Measurements from ENCODE around the gene DLG2. TPM values are rescaled to one million over a fixed set of nuclear protein-coding genes. Genes with fewer than 3 reads are reported as not detected.

The DLG2 gene
- total and polyA plus RNA-seq, 4 experiments from 2014 or later: 0.78 to 2.7 (median 1.9) TPM

DNA sequence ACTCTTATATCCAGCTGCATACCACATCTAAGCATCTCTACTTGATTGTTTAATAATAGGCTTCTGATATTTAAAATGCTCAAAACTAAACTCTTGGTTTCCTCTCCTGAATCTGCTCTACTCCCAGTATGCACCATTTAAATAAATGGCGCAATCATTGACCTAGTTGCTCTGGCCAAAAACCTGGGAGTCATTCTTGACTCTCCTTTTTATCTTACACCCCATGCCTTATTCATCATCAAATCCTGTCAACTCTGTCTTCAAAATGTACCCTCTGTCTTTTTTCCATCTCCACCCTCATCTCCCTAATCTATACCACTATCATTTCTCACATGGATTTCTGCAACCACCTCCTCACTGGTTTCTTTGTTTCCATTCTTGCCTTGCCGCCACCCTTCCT lies 1941.4 kb downstream of the DLG2 start:
- H3K36me3 Mint-ChIP-seq: no peaks in the 10 kb centered on the region

GRCh38 chr11:83684071-83684470 lies 1943.1 kb downstream of the DLG2 start:
- Histone ChIP-seq H3K4me1 (ENCODE audit: insufficient read depth, low read length) (no peaks in the 10 kb centered on the region), H3K9me3 (ENCODE audit: control insufficient read depth in 1 of 2, low read length in 2 of 2) (no peaks in the 10 kb centered on the region), H3K36me3 (ENCODE audit: insufficient read depth, low read length) (no peaks in the 10 kb centered on the region), H3K27ac (ENCODE audit: low read depth, low read length) (no peak overlapping the region), H3K27me3 (ENCODE audit: insufficient read depth, low read length) (no peaks in the 10 kb centered on the region), H3K4me3 (ENCODE audit: low read length in 2 of 2) (no peak overlapping the region)
- Mint-ChIP-seq H3K36me3 (no peaks in the 10 kb centered on the region), H3K27ac (no peak overlapping the region), H3K9me3 (peaks cover 0 to 5% (median under 1%) of the 10 kb centered on the region in 8 donors), H3K4me3 (no peak overlapping the region), H3K4me1 (no peaks in the 10 kb centered on the region), H3K27me3 (peaks cover 0 to 2% of the 10 kb centered on the region in 2 donors)
- POLR2A ChIA-PET (ENCODE audit: partially characterized antibody): no interaction called here
- CTCF ChIA-PET (ENCODE audit: partially characterized antibody): no interaction called here
- no peak for DNase-seq
- intact Hi-C loops (cut with micrococcal nuclease): no loop called here

More for the DNA sequence above, 1941.4 kb downstream of the DLG2 start:
- H3K27me3 Mint-ChIP-seq: peaks cover 0 to 2% of the 10 kb centered on the region in 2 donors
- ChIA-PET POLR2A (ENCODE audit: partially characterized antibody) (no interaction called here), CTCF (ENCODE audit: partially characterized antibody) (no interaction called here)
- no peak overlapping the region for H3K27ac ChIP-seq (ENCODE audit: low read depth, low read length)
- no peaks in the 10 kb centered on the region for H3K27me3 ChIP-seq (ENCODE audit: insufficient read depth, low read length)
- no peak overlapping the region for H3K27ac Mint-ChIP-seq
- H3K9me3 ChIP-seq (ENCODE audit: control insufficient read depth in 1 of 2, low read length in 2 of 2): no peaks in the 10 kb centered on the region
- intact Hi-C loops (cut with micrococcal nuclease): no loop called here
- no peaks in the 10 kb centered on the region for H3K4me1 ChIP-seq (ENCODE audit: insufficient read depth, low read length)
- no peak for DNase-seq
- H3K36me3 ChIP-seq (ENCODE audit: insufficient read depth, low read length): no peaks in the 10 kb centered on the region
- peaks cover 0 to 5% (median 0%) of the 10 kb centered on the region in 8 donors for H3K9me3 Mint-ChIP-seq
- no peaks in the 10 kb centered on the region for H3K4me1 Mint-ChIP-seq
- H3K4me3 Mint-ChIP-seq: no peak overlapping the region
- no peak overlapping the region for H3K4me3 ChIP-seq (ENCODE audit: low read length in 2 of 2)

GRCh38 chr11:83682611-83682973 lies 1944.6 kb downstream of the DLG2 start:
- peaks cover 0 to 2% of the 10 kb centered on the region in 2 donors for H3K27me3 Mint-ChIP-seq
- Histone ChIP-seq H3K4me1 (ENCODE audit: insufficient read depth, low read length) (no peaks in the 10 kb centered on the region), H3K36me3 (ENCODE audit: insufficient read depth, low read length) (no peaks in the 10 kb centered on the region), H3K27me3 (ENCODE audit: insufficient read depth, low read length) (no peaks in the 10 kb centered on the region), H3K9me3 (ENCODE audit: control insufficient read depth in 1 of 2, low read length in 2 of 2) (no peaks in the 10 kb centered on the region), H3K4me3 (ENCODE audit: low read length in 2 of 2) (no peak overlapping the region), H3K27ac (ENCODE audit: low read depth, low read length) (no peak overlapping the region)
- peaks cover 0 to 5% (median under 1%) of the 10 kb centered on the region in 8 donors for H3K9me3 Mint-ChIP-seq
- no peak overlapping the region for H3K27ac Mint-ChIP-seq
- no peak overlapping the region for H3K4me3 Mint-ChIP-seq
- H3K36me3 Mint-ChIP-seq: no peaks in the 10 kb centered on the region
- intact Hi-C loops (cut with micrococcal nuclease): no loop called here
- no peaks in the 10 kb centered on the region for H3K4me1 Mint-ChIP-seq
- CTCF ChIA-PET (ENCODE audit: partially characterized antibody): no interaction called here
- POLR2A ChIA-PET (ENCODE audit: partially characterized antibody): no interaction called here
- DNase-seq: no peak

DNA sequence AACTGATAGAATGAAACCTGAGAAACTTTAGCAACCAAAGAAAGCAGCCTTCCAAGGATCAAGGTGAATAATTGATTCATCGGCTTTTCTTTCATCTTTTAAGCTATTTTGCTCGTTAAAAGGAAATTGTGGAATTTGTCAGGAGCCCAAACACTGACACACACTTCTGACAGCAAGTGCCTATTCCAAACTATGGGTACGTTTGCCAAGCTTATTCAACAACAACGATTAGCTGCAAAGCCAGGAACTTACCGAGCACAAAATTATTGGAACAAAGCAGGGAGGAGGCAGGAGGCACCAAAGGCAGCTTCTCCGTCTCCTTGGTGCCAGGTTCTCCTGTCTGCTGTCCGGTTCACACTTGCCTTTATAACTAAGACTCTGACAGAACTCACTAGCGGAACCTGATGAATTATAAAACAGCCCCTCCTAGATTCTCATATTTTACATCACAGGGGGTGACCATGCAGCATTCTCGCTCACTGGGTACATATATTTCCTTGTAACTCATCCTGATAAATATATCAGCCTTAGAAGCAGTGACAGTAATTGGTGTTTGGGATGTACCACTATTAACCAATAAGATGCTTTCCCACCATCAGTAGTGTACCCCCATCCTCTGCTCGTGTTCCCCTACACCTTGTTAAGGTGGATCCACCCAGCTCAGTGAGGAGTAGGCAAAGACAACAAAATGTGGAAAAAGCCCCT lies 1945.1 kb downstream of the DLG2 start:
- POLR2A ChIA-PET (ENCODE audit: partially characterized antibody): no interaction called here
- no peaks in the 10 kb centered on the region for H3K9me3 ChIP-seq (ENCODE audit: control insufficient read depth in 1 of 2, low read length in 2 of 2)
- peaks cover 0 to 5% (median under 1%) of the 10 kb centered on the region in 8 donors for H3K9me3 Mint-ChIP-seq
- H3K27me3 ChIP-seq (ENCODE audit: insufficient read depth, low read length): no peaks in the 10 kb centered on the region
- H3K4me1 Mint-ChIP-seq: no peaks in the 10 kb centered on the region
- CTCF ChIA-PET (ENCODE audit: partially characterized antibody): no interaction called here
- intact Hi-C loops (cut with micrococcal nuclease): no loop called here
- H3K4me3 Mint-ChIP-seq: no peak overlapping the region
- DNase-seq: no peak
- H3K4me3 ChIP-seq (ENCODE audit: low read length in 2 of 2): no peak overlapping the region
- no peak overlapping the region for H3K27ac ChIP-seq (ENCODE audit: low read depth, low read length)
- H3K4me1 ChIP-seq (ENCODE audit: insufficient read depth, low read length): no peaks in the 10 kb centered on the region
- H3K36me3 ChIP-seq (ENCODE audit: insufficient read depth, low read length): no peaks in the 10 kb centered on the region
- no peaks in the 10 kb centered on the region for H3K36me3 Mint-ChIP-seq
- H3K27ac Mint-ChIP-seq: no peak overlapping the region
- peaks cover 0 to 2% of the 10 kb centered on the region in 2 donors for H3K27me3 Mint-ChIP-seq

DNA sequence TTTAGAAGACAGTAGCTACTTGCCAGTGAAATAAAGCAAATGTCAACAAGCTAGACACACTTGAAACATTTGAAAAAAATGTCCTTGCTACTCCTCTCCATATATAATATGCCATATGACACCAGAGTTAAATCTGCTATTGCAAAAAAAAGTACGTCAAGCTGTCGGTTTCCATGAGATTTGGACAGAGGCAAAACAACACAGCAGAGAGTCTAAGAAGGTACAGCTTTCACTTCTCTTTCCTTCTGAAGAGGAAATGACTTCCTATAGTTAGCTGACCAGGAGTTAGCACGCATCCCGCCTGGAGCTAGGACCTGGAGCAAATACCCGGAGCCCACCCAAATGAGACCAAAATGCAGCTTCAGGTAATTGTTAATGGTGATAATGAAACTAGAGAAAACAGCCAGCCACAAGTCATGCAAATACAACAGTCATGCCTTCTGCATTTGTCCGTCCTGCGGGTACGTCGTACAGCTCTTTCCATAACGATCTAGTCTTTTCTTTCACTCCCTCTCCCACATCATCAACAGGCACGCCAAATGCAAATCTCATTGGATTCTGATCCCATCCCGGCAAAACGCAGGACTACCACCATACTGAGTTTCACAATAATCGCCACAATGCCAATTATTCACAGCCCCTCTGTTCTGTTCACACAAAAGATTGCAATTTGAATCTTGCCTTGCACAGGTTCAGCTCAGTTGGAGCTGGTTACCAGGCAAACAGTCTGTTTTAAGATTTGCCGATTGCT lies 1945.9 kb downstream of the DLG2 start:
- H3K27me3 ChIP-seq (ENCODE audit: insufficient read depth, low read length): no peaks in the 10 kb centered on the region
- H3K36me3 ChIP-seq (ENCODE audit: insufficient read depth, low read length): no peaks in the 10 kb centered on the region
- Mint-ChIP-seq H3K4me1 (no peaks in the 10 kb centered on the region), H3K9me3 (peaks cover 0 to 5% (median 0%) of the 10 kb centered on the region in 8 donors), H3K27ac (no peak overlapping the region), H3K4me3 (no peak overlapping the region), H3K27me3 (peaks cover 0 to 2% of the 10 kb centered on the region in 2 donors), H3K36me3 (no peaks in the 10 kb centered on the region)
- H3K27ac ChIP-seq (ENCODE audit: low read depth, low read length): no peak overlapping the region
- POLR2A ChIA-PET (ENCODE audit: partially characterized antibody): no interaction called here
- H3K9me3 ChIP-seq (ENCODE audit: control insufficient read depth in 1 of 2, low read length in 2 of 2): no peaks in the 10 kb centered on the region
- no peak for DNase-seq
- intact Hi-C loops (cut with micrococcal nuclease): no loop called here
- H3K4me1 ChIP-seq (ENCODE audit: insufficient read depth, low read length): no peaks in the 10 kb centered on the region
- CTCF ChIA-PET (ENCODE audit: partially characterized antibody): no interaction called here
- no peak overlapping the region for H3K4me3 ChIP-seq (ENCODE audit: low read length in 2 of 2)

- H3K27ac Mint-ChIP-seq: no peak overlapping the region
- no peaks in the 10 kb centered on the region for H3K36me3 Mint-ChIP-seq
- no peak overlapping the region for H3K4me3 ChIP-seq (ENCODE audit: low read length in 2 of 2)
- H3K4me1 ChIP-seq (ENCODE audit: insufficient read depth, low read length): no peaks in the 10 kb centered on the region
- POLR2A ChIA-PET (ENCODE audit: partially characterized antibody): no interaction called here
- no peaks in the 10 kb centered on the region for H3K9me3 ChIP-seq (ENCODE audit: control insufficient read depth in 1 of 2, low read length in 2 of 2)
- H3K36me3 ChIP-seq (ENCODE audit: insufficient read depth, low read length): no peaks in the 10 kb centered on the region
- no peak overlapping the region for H3K4me3 Mint-ChIP-seq
- intact Hi-C loops (cut with micrococcal nuclease): no loop called here
- H3K27me3 Mint-ChIP-seq: no peaks in the 10 kb centered on the region
- H3K27ac ChIP-seq (ENCODE audit: low read depth, low read length): no peak overlapping the region
- peaks cover 0 to 3% (median 0%) of the 10 kb centered on the region in 8 donors for H3K9me3 Mint-ChIP-seq
- H3K4me1 Mint-ChIP-seq: no peaks in the 10 kb centered on the region
- DNase-seq: no peak
- CTCF ChIA-PET (ENCODE audit: partially characterized antibody): no interaction called here
- H3K27me3 ChIP-seq (ENCODE audit: insufficient read depth, low read length): no peaks in the 10 kb centered on the region
Measured at GRCh38 chr11:83680321-83680720, 1946.8 kb downstream of the DLG2 start.

- Histone ChIP-seq H3K27ac (ENCODE audit: low read depth, low read length) (no peak overlapping the region), H3K4me3 (ENCODE audit: low read length in 2 of 2) (no peak overlapping the region), H3K4me1 (ENCODE audit: insufficient read depth, low read length) (no peaks in the 10 kb centered on the region), H3K9me3 (ENCODE audit: control insufficient read depth in 1 of 2, low read length in 2 of 2) (no peaks in the 10 kb centered on the region), H3K36me3 (ENCODE audit: insufficient read depth, low read length) (no peaks in the 10 kb centered on the region), H3K27me3 (ENCODE audit: insufficient read depth, low read length) (no peaks in the 10 kb centered on the region)
- H3K36me3 Mint-ChIP-seq: no peaks in the 10 kb centered on the region
- ChIA-PET POLR2A (ENCODE audit: partially characterized antibody) (no interaction called here), CTCF (ENCODE audit: partially characterized antibody) (no interaction called here)
- H3K4me1 Mint-ChIP-seq: no peaks in the 10 kb centered on the region
- H3K27me3 Mint-ChIP-seq: no peaks in the 10 kb centered on the region
- H3K9me3 Mint-ChIP-seq: peaks cover 0 to 3% (median 0%) of the 10 kb centered on the region in 8 donors
- DNase-seq: no peak
- intact Hi-C loops (cut with micrococcal nuclease): no loop called here
- H3K4me3 Mint-ChIP-seq: no peak overlapping the region
- H3K27ac Mint-ChIP-seq: no peak overlapping the region
Measured at GRCh38 chr11:83678831-83679584, 1948.1 kb downstream of the DLG2 start.

Data from CD4-positive, alpha-beta memory T cell (primary cell).